Glutamatergic neuron (in vitro differentiated cells): ENCODE measurements around the gene KPRP. TPM values are rescaled to one million over a fixed set of nuclear protein-coding genes. Genes with fewer than 3 reads are reported as not detected.

Source experiments
- DNase-seq: peaks from one replicate; pipeline ENCODE4 v3.0.0; 2022
- H3K27ac Mint-ChIP-seq: one replicate; pipeline ENCODE4 v1.8.0; 2020; ENCODE audit warnings: mild to moderate bottlenecking, mixed read lengths, inconsistent platforms; ENCODE audit not compliant: unreplicated experiment
- H3K27me3 Mint-ChIP-seq: one replicate; pipeline ENCODE4 v1.8.0; 2020; ENCODE audit warnings: mild to moderate bottlenecking, moderate library complexity, mixed read lengths, inconsistent platforms; ENCODE audit not compliant: unreplicated experiment
- H3K36me3 Mint-ChIP-seq: one replicate; pipeline ENCODE4 v1.8.0; 2020; ENCODE audit warnings: mild to moderate bottlenecking, mixed read lengths, inconsistent platforms; ENCODE audit not compliant: unreplicated experiment
- H3K4me1 Mint-ChIP-seq: one replicate; pipeline ENCODE4 v1.8.0; 2020; ENCODE audit warnings: mild to moderate bottlenecking, low read depth, mixed read lengths, inconsistent platforms; ENCODE audit not compliant: unreplicated experiment
- H3K4me3 Mint-ChIP-seq: one replicate; pipeline ENCODE4 v1.8.0; 2020; ENCODE audit warnings: mild to moderate bottlenecking, mixed read lengths, inconsistent platforms; ENCODE audit not compliant: unreplicated experiment
- H3K9me3 Mint-ChIP-seq: one replicate; pipeline ENCODE4 v1.8.0; 2020; ENCODE audit warnings: mild to moderate bottlenecking, moderate library complexity, mixed read lengths, inconsistent platforms; ENCODE audit not compliant: unreplicated experiment
- long read RNA-seq: library from polyadenylated mRNA; unstranded; transcript quantifications from one replicate; pipeline ENCODE4 v2.0.0, GENCODE V29; 2020; ENCODE audit not compliant: unreplicated experiment
- total RNA-seq: library from RNA; stranded (reverse); fragmentation: NEBNext Ultra II Directional; extraction: Animal tissue kit (Norgen Biotek cat#: 25700); gene quantifications from one replicate; pipeline ENCODE4 v1.2.1, GENCODE V29; 2021; ENCODE audit not compliant: unreplicated experiment
- TF ChIP-seq, protein P1 (sequence below): fragments of 200-600 bp; sonication (generic); IDR thresholded peaks from one replicate; pipeline ENCODE4 v1.5.0; 2021; ENCODE audit not compliant: partially characterized antibody, unreplicated experiment

KPRP gene, protein sequence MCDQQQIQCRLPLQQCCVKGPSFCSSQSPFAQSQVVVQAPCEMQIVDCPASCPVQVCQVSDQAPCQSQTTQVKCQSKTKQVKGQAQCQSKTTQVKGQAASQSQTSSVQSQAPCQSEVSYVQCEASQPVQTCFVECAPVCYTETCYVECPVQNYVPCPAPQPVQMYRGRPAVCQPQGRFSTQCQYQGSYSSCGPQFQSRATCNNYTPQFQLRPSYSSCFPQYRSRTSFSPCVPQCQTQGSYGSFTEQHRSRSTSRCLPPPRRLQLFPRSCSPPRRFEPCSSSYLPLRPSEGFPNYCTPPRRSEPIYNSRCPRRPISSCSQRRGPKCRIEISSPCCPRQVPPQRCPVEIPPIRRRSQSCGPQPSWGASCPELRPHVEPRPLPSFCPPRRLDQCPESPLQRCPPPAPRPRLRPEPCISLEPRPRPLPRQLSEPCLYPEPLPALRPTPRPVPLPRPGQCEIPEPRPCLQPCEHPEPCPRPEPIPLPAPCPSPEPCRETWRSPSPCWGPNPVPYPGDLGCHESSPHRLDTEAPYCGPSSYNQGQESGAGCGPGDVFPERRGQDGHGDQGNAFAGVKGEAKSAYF
- not detected for total RNA-seq
- long read RNA-seq = 0 reads

DNA sequence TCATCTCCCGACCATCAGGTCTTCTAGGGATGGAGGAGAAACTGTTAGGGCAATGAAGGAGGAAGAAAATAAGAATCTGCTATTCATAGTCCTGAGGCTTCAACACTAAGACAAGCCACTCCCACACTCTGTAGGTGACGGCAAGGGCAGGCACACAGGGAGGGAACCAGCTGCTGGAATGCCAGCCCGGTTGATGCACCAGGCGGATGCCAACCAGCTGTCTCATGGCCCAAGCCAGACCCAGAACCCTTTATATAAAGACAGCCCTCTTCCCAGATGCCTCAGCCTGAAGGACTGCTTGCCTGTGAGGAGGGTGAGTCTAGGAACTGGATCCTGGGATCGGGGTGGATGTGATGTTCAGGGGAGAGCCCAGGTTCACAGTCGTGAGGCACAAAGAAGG lies at the start of gene KPRP:
Gene KPRP, plus strand, starts transcription at position 279 of the 400 bp plus-strand sequence. CDS start 1,564 bp downstream, outside the sequence.
- H3K4me1 Mint-ChIP-seq = no peaks in the 10 kb centered on the region
- no peak within 1 kb of the TSS for H3K4me3 Mint-ChIP-seq
- H3K27ac Mint-ChIP-seq = no peak within 1 kb of the TSS
- DNase-seq = no peak
- TF ChIP-seq, protein P1, sequence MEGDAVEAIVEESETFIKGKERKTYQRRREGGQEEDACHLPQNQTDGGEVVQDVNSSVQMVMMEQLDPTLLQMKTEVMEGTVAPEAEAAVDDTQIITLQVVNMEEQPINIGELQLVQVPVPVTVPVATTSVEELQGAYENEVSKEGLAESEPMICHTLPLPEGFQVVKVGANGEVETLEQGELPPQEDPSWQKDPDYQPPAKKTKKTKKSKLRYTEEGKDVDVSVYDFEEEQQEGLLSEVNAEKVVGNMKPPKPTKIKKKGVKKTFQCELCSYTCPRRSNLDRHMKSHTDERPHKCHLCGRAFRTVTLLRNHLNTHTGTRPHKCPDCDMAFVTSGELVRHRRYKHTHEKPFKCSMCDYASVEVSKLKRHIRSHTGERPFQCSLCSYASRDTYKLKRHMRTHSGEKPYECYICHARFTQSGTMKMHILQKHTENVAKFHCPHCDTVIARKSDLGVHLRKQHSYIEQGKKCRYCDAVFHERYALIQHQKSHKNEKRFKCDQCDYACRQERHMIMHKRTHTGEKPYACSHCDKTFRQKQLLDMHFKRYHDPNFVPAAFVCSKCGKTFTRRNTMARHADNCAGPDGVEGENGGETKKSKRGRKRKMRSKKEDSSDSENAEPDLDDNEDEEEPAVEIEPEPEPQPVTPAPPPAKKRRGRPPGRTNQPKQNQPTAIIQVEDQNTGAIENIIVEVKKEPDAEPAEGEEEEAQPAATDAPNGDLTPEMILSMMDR = no peak
- H3K27me3 Mint-ChIP-seq = peaks cover 4% of the 10 kb centered on the region
- H3K36me3 Mint-ChIP-seq = no peaks in the 10 kb centered on the region
- H3K9me3 Mint-ChIP-seq = no peaks in the 10 kb centered on the region

DNA sequence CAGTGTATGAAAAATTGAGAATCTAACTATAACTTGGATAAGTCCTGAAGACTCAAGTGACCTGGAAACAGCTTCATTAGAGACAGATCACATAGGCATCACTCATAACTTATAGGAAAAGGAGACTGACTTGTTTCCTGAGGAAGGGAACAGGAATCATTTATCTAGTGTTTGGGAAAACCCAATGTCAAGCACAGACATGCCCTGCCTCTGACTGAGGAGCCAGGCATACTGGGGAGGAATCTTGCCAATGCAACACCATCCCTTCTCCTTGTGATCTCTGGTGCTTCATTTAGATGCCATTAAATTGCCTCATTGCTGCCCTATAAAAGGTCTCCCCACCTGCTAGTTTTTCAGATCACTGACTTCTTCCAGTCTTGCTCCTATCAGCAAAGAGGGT lies 39.6 kb upstream of the KPRP start:
- H3K4me1 Mint-ChIP-seq = no peaks in the 10 kb centered on the region
- no peak overlapping the region for H3K27ac Mint-ChIP-seq
- H3K27me3 Mint-ChIP-seq = peaks cover 5% of the 10 kb centered on the region
- H3K9me3 Mint-ChIP-seq = peaks cover 11% of the 10 kb centered on the region
- TF ChIP-seq, protein P1 = no peak
- no peak overlapping the region for H3K4me3 Mint-ChIP-seq
- no peak for DNase-seq
- no peaks in the 10 kb centered on the region for H3K36me3 Mint-ChIP-seq

DNA sequence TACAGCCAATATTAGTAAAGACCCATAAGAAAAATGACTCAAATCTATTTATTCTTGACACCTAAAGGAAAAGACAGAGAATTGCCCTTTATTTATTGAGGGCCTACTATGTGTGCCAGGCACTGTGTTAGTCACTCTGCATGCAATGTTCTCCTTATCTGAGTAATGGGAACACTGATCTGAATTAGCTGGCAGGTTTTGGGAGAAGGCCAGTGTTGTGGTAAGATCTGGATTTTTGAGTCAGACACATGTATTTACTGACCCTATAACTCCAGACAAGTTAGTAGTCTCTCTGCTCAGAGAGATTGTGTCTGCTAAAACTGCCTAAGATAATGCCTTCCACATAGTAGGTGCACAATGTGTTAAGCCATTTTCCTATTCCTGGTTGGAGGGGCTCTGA lies 32.6 kb upstream of the KPRP start:
- Mint-ChIP-seq H3K27ac (no peak overlapping the region), H3K9me3 (peaks cover 3% of the 10 kb centered on the region), H3K36me3 (no peaks in the 10 kb centered on the region), H3K4me3 (no peak overlapping the region), H3K4me1 (no peaks in the 10 kb centered on the region), H3K27me3 (no peaks in the 10 kb centered on the region)
- DNase-seq = no peak
- TF ChIP-seq, protein P1 = no peak

DNA sequence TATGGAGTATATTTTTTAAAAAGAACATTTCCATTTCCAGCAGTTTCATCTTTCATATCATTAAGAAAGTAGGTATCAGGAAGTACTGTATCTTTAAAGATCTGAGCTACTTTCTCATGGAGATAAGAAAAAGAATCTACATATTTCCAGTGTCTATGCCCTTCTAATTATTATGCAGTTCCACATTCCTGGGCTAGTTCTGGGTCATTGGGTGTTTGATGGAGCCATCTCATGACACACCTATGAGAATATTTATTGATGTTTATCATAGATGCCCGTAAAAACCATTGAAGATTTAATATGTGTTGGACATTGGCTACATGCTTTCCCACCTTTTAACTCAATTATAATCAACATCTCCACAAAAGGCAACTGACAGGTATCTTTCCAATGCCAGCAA lies 28.8 kb upstream of the KPRP start:
- H3K4me3 Mint-ChIP-seq = no peak overlapping the region
- no peaks in the 10 kb centered on the region for H3K36me3 Mint-ChIP-seq
- no peaks in the 10 kb centered on the region for H3K27me3 Mint-ChIP-seq
- H3K9me3 Mint-ChIP-seq = no peaks in the 10 kb centered on the region
- H3K4me1 Mint-ChIP-seq = no peaks in the 10 kb centered on the region
- TF ChIP-seq, protein P1 = no peak
- H3K27ac Mint-ChIP-seq = no peak overlapping the region
- no peak for DNase-seq

DNA sequence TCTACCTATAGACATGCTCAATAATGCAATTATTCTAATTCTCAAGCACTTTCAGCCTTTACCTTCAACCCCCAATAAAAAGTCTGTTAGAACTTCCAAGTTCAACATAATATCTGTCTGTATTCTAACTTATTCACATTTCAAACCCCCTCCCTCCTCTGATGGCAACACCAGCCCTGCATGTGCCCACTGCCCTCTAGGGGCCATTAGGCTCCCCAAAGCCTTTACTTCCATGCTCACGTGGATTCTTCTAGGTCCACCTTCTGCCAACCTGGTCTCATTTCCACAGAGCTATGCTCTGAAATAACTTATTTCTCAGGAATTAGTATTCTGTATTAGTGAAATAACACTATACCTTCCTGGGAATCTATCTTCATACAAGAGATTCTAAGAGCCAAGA lies 22.2 kb upstream of the KPRP start:
- Mint-ChIP-seq H3K4me1 (no peaks in the 10 kb centered on the region), H3K27me3 (no peaks in the 10 kb centered on the region), H3K4me3 (no peak overlapping the region), H3K27ac (no peak overlapping the region), H3K36me3 (no peaks in the 10 kb centered on the region), H3K9me3 (peaks cover 2% of the 10 kb centered on the region)
- no peak for DNase-seq
- TF ChIP-seq, protein P1 = no peak
